ENCODE results near the gene TRPM5.

The TRPM5 gene

GRCh38 chr11:2477254-2477653 lies 32.9 kb upstream of the TRPM5 start:
- Histone ChIP-seq H3K27me3 (replicated peaks; ENCODE audit: control insufficient read depth, insufficient read depth, low read length) (no peaks in the 10 kb centered on the region), H3K36me3 (ENCODE audit: control insufficient read depth, insufficient read depth, low read length) (no peaks in the 10 kb centered on the region)
- no peak for DNase-seq (ENCODE audit: extremely low read depth, insufficient read length)

GRCh38 chr11:2475136-2475918 lies 31.0 kb upstream of the TRPM5 start:
- DNase-seq (ENCODE audit: extremely low read depth, insufficient read length): no peak
- Histone ChIP-seq H3K36me3 (ENCODE audit: control insufficient read depth, insufficient read depth, low read length) (no peaks in the 10 kb centered on the region), H3K27me3 (replicated peaks; ENCODE audit: control insufficient read depth, insufficient read depth, low read length) (no peaks in the 10 kb centered on the region), H3K4me3 (replicated peaks; ENCODE audit: low read depth, low read length) (no peak overlapping the region)
- no peak for TF ChIP-seq CTCF (IDR thresholded peaks at IDR 0.05; ENCODE audit: insufficient read depth, low read length, poor library complexity, severe bottlenecking)

More at GRCh38 chr11:2477254-2477653, 32.9 kb upstream of the TRPM5 start:
- TF ChIP-seq CTCF (IDR thresholded peaks at IDR 0.05; ENCODE audit: insufficient read depth, low read length, poor library complexity, severe bottlenecking): no peak
- no peak overlapping the region for H3K4me3 ChIP-seq (replicated peaks; ENCODE audit: low read depth, low read length)

- Histone ChIP-seq H3K36me3 (ENCODE audit: control insufficient read depth, insufficient read depth, low read length) (no peaks in the 10 kb centered on the region), H3K27me3 (replicated peaks; ENCODE audit: control insufficient read depth, insufficient read depth, low read length) (no peaks in the 10 kb centered on the region), H3K4me3 (replicated peaks; ENCODE audit: low read depth, low read length) (no peak overlapping the region)
- TF ChIP-seq CTCF (IDR thresholded peaks at IDR 0.05; ENCODE audit: insufficient read depth, low read length, poor library complexity, severe bottlenecking): no peak
- DNase-seq (ENCODE audit: extremely low read depth, insufficient read length): no peak
These were observed 30.0 kb upstream of the TRPM5 start for GRCh38 chr11:2474059-2474901.

GRCh38 chr11:2473361-2474058 lies 29.2 kb upstream of the TRPM5 start:
- Histone ChIP-seq H3K27me3 (replicated peaks; ENCODE audit: control insufficient read depth, insufficient read depth, low read length) (no peaks in the 10 kb centered on the region), H3K36me3 (ENCODE audit: control insufficient read depth, insufficient read depth, low read length) (no peaks in the 10 kb centered on the region), H3K4me3 (replicated peaks; ENCODE audit: low read depth, low read length) (no peak overlapping the region)
- no peak for TF ChIP-seq CTCF (IDR thresholded peaks at IDR 0.05; ENCODE audit: insufficient read depth, low read length, poor library complexity, severe bottlenecking)
- no peak for DNase-seq (ENCODE audit: extremely low read depth, insufficient read length)

- Histone ChIP-seq H3K27me3 (replicated peaks; ENCODE audit: control insufficient read depth, insufficient read depth, low read length) (no peaks in the 10 kb centered on the region; the same call in 1 of the 2 replicates), H3K36me3 (ENCODE audit: control insufficient read depth, insufficient read depth, low read length) (no peaks in the 10 kb centered on the region), H3K4me3 (replicated peaks; ENCODE audit: low read depth, low read length) (no peak overlapping the region)
- no peak for DNase-seq (ENCODE audit: extremely low read depth, insufficient read length)
- no peak for TF ChIP-seq CTCF (IDR thresholded peaks at IDR 0.05; ENCODE audit: insufficient read depth, low read length, poor library complexity, severe bottlenecking)
These were observed 28.3 kb upstream of the TRPM5 start for GRCh38 chr11:2472428-2473186.

Data from GM06990 (cell line).